ENCODE measurements around the gene COQ9.
"Not testable (repeated sequence)": the region's sequence is repeated elsewhere in the genome, so short reads cannot be mapped to it uniquely, and the experiment has no call there.

The COQ9 gene

DNA sequence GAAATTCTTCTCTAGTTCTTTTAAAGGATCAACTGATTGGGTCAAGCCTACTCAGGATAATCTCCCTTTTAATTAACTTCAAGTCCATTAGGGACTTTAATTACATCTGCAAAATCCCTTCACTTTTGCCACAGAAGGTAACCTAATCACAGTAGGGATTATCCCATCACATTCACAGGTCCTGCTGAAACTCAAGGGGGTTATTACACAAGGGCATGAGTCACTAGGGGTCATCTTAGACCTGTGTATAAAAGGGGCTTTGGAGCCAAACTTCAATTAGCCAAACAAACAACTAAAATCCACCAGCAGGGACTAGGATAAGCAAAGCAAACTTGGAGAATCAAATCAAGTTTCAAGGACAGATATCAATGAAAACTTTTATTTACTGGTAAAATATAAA, 19.5 kb upstream of the COQ9 start:
- DNase-seq: no peak

GRCh38 chr16:57430955-57431354, 16.3 kb upstream of the COQ9 start:
- DNase-seq: no peak

- no peak for DNase-seq
Measured at GRCh38 chr16:57432505-57432904, 14.8 kb upstream of the COQ9 start.

DNA sequence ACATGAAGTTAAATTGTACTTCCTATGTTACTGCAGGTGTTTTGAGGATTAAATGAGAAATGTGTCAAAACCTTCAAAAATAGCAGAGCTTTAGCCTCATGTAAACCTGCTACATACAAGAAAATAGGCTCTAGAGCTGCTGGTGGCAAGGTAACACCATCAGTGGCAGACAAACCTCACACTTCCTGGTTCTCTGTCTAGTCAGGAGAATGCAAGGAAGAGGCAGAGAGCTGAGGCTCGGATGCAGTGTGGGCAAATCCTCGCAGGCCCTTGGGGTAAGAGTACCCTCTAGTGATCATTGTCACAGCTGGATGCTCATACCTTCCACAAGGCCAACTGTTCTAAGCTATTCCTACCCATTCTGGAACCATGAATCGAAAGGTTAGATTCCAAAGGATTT, 14.3 kb upstream of the COQ9 start:
- DNase-seq: no peak

GRCh38 chr16:57434003-57434402, 13.3 kb upstream of the COQ9 start:
- DNase-seq: no peak

DNA sequence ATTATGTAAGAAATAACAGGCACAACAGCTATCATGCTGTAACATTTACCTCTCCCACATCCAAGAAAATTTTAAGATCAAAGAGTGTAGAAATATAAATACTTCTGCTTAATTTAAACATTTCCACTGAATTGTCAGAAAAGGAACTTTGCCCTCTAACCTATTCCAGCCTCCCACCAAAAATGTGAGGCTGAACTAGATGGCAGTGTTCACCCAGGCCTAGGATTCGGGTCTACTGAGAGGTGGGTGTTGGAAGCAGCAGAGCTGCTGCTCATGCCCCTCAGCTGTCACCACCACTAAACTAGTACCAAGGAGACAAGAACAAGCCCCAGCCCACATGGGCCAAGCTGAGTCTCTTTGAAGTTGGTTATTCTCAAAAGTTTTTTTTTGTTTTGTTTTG, 11.4 kb upstream of the COQ9 start:
- DNase-seq: no peak

- DNase-seq: not testable (repeated sequence)
Measured at GRCh38 chr16:57439947-57440346, 7.3 kb upstream of the COQ9 start.

GRCh38 chr16:57440551-57440950, 6.7 kb upstream of the COQ9 start:
- DNase-seq: not testable (repeated sequence)

DNA sequence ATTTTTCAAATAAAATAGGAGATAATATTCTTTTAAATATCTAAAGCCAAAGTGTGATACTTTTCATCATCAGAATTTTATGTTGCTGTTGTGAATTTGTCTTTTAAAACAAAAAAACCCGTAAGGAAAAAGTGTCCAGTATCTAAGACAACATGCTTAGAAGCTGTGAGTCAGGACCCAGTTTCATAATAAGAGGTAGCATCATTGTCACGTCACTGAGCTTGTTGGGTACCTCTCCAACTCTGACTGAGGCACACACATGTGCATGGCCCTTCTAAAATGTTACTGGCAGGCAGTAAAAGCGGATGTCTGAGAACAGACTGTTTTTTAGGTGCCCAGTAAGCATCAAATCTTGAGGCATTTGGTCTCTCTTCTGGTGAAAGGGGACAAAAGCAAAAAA, 2.6 kb upstream of the COQ9 start:
- DNase-seq: no peak

- no peak for DNase-seq
Measured at GRCh38 chr16:57445510-57445909, 1.8 kb upstream of the COQ9 start.

GRCh38 chr16:57446531-57447185, 621 bp upstream of the COQ9 start:
- no peak for DNase-seq

GRCh38 chr16:57452021-57452420, 4.7 kb downstream of the COQ9 start:
- DNase-seq: no peak

- DNase-seq: peak; percentile 12
Measured at GRCh38 chr16:57462209-57462977, 15.1 kb downstream of the COQ9 start, which contains the start of gene POLR2C. POLR2C (plus strand) TSS chr16:57462679; CDS start chr16:57462725, 46 bp downstream.

- DNase-seq: no peak
Measured at GRCh38 chr16:57462978-57463362, 15.7 kb downstream of the COQ9 start.

GRCh38 chr16:57464523-57464922, 17.2 kb downstream of the COQ9 start:
- no peak for DNase-seq

DNA sequence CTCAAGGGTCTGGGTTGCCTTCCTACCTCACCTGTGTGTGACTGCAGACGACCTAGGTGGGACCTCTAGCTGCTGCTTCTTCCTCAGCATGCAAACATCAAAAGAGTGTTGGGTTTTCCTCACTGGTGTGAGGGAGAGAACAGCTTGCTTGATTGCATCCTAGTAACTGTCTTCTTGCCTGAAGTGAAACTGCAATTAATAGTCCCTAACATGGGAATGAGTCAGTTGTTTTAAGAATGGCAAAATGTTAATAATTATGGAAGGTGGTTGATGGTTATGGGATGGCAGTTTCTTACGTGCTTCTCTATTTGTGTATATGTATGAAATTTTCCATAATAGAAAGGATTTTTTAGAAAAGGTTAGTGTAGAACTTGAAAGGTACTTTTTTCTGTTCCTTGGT, 21.1 kb downstream of the COQ9 start:
- no peak for DNase-seq

GRCh38 chr16:57469046-57469445, 21.8 kb downstream of the COQ9 start:
- no peak for DNase-seq

GRCh38 chr16:57469917-57470470, 22.7 kb downstream of the COQ9 start:
- no peak for DNase-seq

GRCh38 chr16:57470711-57471110, 23.4 kb downstream of the COQ9 start:
- no peak for DNase-seq

DNA sequence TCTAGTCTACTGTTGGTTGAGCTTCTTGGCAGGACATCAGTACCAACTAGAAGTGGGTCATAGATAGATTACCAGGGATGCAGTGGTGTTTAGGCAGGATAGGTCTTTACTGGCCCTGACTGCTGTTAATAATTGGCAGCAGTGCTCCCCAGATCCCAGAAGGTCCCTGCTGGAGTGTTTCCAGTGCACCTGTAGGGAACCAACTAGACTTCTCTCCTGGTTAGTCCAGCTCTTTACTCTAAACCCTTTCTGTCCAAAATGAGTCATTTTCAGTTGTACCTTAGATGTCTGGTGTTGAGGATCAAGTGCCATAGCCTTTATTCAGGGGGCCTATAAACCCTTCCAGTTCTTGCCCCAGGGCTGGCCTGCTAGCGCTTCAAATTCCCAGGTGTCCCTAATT, 23.9 kb downstream of the COQ9 start:
- DNase-seq: no peak

DNA sequence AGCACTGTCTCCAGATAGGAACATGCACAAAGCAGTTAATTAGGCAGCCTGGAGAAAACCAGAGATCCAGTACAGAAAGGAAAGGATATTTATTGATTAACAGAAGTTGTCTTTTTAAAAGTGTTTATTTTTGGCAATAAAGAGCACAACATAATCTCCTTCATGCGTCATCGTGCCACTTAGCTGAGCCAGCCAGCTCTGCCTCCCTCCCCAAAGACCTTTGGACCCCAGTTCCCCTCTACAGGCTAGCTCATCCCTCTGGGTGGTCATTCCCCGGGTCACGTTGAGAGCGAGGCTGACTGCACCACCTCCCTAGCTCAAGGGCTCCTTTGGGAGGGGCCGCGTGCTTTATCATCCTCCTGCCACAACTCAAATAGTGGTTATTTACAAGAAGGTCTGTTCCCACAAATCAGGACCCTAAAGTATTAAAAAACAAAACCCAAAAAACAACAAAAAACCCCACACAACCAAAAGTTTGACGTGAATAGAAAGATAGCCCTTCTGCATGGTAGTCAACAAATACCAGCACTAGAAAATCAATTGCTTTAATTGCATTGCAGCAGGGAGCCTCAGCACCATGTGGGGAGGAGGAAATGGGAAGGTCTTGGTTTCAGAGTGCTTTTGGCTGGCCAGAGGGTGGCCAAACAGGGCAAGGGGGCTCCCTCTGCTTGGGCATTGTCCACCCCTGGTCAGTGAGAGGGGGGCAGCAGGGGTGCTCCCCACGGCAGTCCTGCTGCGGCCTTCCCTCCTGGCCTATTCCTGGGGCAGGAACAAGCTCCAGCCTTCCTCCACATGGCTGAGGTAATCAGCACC, 24.8 kb downstream of the COQ9 start:
- no peak for DNase-seq

DNA sequence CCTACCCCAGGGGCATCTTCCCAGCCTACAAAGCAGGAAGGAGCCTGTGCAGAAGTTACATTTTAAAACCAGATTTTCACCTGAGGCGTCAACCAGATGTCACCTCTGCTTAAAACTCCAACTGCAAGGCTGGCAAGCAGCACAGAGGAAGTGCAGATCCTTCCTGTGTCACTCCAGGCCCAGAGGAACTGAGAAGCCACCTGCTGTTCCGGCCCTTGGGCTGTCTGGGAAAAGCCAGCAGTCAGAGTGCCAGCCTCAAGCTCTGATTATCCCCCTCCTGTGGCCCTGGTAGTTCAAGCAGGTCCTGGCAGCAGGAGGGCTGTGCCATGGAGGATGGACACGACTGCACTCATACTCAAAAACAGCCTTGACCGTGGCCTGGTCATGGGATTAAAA, 25.4 kb downstream of the COQ9 start:
- no peak for DNase-seq

GRCh38 chr16:57473176-57473840, 26.0 kb downstream of the COQ9 start:
- DNase-seq: no peak
